Measurements from ENCODE around the gene NR3C1.
A peak's percentile ranks its signal among the peaks of the same experiment; 100 is the strongest.

NR3C1 gene

DNA sequence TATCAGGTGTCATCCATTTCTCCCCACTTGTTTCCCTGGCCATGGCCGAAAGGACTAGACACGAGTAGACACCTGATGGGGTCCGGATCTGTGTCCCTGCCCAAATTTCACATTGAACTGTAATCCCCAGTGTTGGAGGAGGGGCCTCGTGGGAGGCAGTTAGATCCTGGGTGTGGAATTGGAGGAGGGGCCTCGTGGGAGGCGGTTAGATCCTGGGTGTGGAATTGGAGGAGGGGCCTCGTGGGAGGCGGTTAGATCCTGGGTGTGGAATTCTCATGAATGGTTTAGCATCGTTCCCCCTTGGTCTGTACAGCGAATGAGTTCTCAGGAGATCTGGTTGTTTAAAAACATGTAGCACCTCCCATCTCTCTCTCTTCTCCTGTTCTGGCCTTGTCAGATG is 165.8 kb downstream of the NR3C1 start:
- peak overlapping the region in 1 of 2 donors; percentile 26 for H3K27ac Mint-ChIP-seq
- peaks cover 4% of the 10 kb centered on the region for H3K36me3 Mint-ChIP-seq (ENCODE audit: insufficient read depth)
- no peak for ATAC-seq (replicated peaks)

DNA sequence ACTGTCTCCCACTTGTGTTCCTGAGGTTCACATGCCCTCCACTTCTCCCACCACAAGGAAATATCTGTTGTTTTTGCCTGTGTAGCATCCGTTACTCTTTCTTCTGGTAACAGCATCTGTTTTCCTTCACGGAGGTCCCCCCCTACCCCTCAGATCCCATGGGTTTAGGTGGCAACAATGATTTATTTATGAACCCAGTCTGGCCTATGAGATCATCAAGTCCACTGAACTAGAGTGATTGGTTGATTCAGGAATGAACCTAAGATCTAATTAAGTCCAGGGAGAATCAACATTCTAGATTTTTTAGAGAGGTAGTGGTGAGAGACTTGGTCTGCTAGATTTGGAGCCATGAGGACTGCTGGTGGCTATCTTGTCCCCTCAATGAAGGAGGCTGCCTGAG is 166.8 kb downstream of the NR3C1 start:
- no peak for DNase-seq
- Mint-ChIP-seq H3K27me3 (no peaks in the 10 kb centered on the region), H3K9me3 (no peaks in the 10 kb centered on the region), H3K4me3 (no peak overlapping the region), H3K36me3 (ENCODE audit: insufficient read depth) (peaks cover 4% of the 10 kb centered on the region), H3K27ac (peak overlapping the region in 1 of 2 donors; percentile 10), H3K4me1 (ENCODE audit: low read depth in 2 of 2) (no peaks in the 10 kb centered on the region)
- ATAC-seq (replicated peaks): no peak

More for the DNA sequence above, 165.8 kb downstream of the NR3C1 start:
- Mint-ChIP-seq H3K4me1 (ENCODE audit: low read depth in 2 of 2) (no peaks in the 10 kb centered on the region), H3K27me3 (no peaks in the 10 kb centered on the region), H3K9me3 (no peaks in the 10 kb centered on the region), H3K4me3 (no peak overlapping the region)
- no peak for DNase-seq

DNA sequence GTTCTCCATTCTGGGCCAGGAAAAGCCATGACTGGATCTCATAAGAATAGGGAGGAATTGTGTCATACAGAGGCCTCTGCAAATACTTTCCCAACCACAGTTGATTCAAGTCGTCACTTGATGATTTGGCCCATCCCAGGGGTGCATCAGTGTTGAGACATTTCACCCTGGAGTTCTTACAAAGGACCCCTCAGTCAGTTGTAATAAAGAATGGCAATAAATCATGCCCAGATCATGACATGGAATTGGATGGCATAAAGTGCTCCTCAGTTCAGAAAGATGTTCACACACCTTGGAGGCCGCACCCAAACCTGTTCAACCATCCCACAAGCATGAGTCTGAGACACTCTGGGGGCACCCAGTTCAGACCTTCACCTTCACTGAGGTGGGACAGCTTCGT is 168.1 kb downstream of the NR3C1 start:
- Mint-ChIP-seq H3K27ac (no peak overlapping the region), H3K27me3 (no peaks in the 10 kb centered on the region), H3K4me1 (ENCODE audit: low read depth in 2 of 2) (peaks cover 6 to 7% of the 10 kb centered on the region in 2 donors), H3K9me3 (no peaks in the 10 kb centered on the region), H3K4me3 (no peak overlapping the region), H3K36me3 (ENCODE audit: insufficient read depth) (peaks cover 7% of the 10 kb centered on the region)
- DNase-seq (no peak), ATAC-seq (replicated peaks) (no peak)

DNA sequence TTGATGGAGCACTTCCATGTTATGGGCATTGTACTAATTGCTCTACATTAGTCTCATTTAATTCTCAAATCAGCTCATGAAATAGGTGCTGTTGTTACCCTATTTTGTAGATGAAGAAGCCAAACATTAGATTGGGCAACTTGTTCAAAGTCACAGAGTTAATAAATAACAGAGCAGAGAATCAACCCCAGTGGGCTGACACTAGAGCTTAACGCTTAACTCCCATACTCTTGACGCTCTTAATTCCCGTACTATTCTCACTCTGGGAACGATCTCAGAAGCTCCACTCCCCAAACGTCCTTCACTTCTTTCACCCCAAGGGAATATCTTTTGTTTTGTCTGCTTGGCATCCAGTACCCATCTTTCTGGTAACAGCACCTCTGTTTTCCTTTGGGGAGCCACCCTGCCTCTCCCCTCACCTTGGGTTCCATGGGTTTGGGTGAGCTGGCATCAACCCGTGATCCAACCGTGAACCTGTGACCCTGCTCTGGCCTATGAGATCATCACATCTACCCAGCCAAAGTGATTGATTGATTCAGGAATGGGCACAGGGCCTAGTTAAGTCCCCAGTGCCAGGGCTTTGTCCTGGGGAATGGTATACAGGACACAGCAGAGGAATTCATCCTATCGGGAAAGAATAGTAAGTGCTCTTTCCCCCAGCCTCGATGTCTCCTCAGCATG is 169.2 kb downstream of the NR3C1 start:
- ATAC-seq (replicated peaks): no peak
- no peak for DNase-seq
- Mint-ChIP-seq H3K27me3 (no peaks in the 10 kb centered on the region), H3K27ac (no peak overlapping the region), H3K4me3 (no peak overlapping the region), H3K4me1 (ENCODE audit: low read depth in 2 of 2) (peaks cover 17 to 18% of the 10 kb centered on the region in 2 donors), H3K36me3 (ENCODE audit: insufficient read depth) (peaks cover 8% of the 10 kb centered on the region), H3K9me3 (no peaks in the 10 kb centered on the region)

DNA sequence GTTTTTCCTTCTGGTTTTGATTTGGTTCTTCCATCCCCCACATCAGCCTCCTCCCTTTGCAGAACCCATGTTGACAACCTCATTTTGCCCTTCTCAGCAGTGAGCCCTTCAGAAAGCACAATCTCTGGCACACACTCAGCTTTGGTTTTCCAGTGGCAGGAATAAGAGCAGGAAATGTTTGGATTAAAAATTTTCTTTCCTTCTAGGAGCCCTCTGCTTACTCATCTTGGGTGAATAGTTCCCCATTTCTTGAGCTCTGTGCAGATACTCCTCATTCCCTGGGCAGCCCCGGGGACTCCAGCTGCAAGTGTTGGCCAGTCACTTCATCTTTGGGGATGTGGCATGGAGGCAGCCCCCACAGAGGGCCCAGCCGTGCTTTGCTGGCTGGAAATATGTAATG is 170.5 kb downstream of the NR3C1 start:
- peaks cover 11% of the 10 kb centered on the region for H3K36me3 Mint-ChIP-seq (ENCODE audit: insufficient read depth)
- ATAC-seq (replicated peaks): no peak
- H3K4me1 Mint-ChIP-seq (ENCODE audit: low read depth in 2 of 2): peaks cover 24 to 25% of the 10 kb centered on the region in 2 donors
- H3K4me3 Mint-ChIP-seq: no peak overlapping the region
- no peak overlapping the region for H3K27ac Mint-ChIP-seq
- no peaks in the 10 kb centered on the region for H3K27me3 Mint-ChIP-seq
- no peaks in the 10 kb centered on the region for H3K9me3 Mint-ChIP-seq
- DNase-seq: no peak

DNA sequence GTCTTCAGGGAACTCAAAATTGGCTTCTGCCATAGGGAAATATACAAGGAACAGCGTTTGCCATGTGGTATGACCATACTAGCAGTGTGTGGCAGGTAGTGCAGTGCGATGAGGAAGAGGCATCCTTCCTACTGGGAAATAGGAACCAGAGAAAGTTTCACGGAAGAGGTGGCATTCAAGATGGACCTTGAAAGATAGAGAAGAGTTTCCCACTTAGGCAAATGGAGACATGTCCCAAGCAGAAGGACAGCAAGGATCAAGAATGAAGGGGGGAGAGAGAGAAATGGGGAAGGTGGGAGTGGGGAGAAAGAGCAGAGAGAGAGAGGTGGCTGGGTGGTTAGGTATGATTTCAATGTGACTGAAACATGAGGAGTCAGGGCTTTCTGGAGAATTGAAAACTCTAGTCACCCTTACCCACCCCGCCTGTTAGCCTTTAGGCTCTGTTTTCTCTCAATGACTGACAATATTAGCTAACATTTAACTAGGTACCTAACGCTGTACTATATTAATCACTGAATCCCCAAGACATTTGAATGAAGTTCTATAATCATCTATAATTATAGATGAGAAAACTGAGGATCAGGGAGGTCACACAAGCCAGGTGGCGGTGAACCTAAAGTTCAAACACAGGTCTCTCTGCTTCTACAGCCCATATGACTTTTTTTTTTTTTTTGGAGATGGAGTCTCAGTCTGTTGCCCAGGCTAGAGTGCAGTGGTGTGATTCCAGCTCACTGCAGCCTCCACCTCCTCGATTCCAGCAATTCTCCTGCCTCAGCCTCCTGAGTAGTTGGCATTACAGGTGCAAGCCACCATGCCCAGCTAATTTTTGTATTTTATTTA is 171.3 kb downstream of the NR3C1 start:
- Mint-ChIP-seq H3K4me1 (ENCODE audit: low read depth in 2 of 2) (peaks cover 25 to 28% of the 10 kb centered on the region in 2 donors), H3K36me3 (ENCODE audit: insufficient read depth) (peaks cover 11% of the 10 kb centered on the region), H3K4me3 (no peak overlapping the region), H3K9me3 (no peaks in the 10 kb centered on the region), H3K27ac (no peak overlapping the region), H3K27me3 (no peaks in the 10 kb centered on the region)
- ATAC-seq (replicated peaks) (no peak), DNase-seq (no peak)

DNA sequence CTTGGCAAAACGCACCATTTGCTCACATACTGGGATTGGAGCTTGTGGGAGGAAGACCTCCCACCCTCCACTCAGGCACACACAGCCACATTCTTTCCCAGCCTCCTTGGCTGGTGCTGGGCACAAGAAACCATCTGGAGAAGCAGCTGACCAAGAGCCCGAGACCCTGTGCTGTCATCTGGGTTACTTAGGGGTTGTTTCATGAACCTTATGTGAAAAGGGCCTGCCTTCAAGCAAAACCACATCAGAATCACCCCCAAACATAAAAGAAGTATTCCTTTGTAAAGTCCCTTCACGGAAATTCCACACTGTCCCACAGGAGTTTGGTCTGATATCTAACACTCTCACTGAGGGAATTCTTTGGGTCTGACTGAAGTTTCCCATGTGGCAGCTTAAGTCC is 172.1 kb downstream of the NR3C1 start:
- Mint-ChIP-seq H3K4me3 (no peak overlapping the region), H3K9me3 (no peaks in the 10 kb centered on the region), H3K27ac (peak overlapping the region in 1 of 2 donors; percentile 96), H3K27me3 (no peaks in the 10 kb centered on the region), H3K36me3 (ENCODE audit: insufficient read depth) (peaks cover 11% of the 10 kb centered on the region), H3K4me1 (ENCODE audit: low read depth in 2 of 2) (peaks cover 25 to 28% of the 10 kb centered on the region in 2 donors)
- no peak for DNase-seq
- ATAC-seq (replicated peaks): no peak

DNA sequence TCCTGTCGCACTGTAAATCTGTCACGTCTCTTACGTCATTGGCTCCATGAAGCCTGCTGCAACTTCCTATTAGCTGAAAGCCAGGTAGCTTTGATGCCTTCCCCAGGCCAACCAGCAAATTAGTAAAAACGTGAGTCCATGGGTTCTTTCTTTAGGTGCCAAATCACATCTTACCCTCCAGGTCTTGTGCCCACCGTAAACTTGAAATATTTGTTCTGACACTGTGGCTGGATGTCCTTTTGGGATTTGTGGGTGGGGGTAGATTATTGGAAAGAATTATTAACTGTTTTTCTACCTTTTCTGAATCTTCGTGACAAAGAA is 172.8 kb downstream of the NR3C1 start:
- DNase-seq (no peak), ATAC-seq (replicated peaks) (no peak)
- Mint-ChIP-seq H3K4me1 (ENCODE audit: low read depth in 2 of 2) (peaks cover 25 to 28% of the 10 kb centered on the region in 2 donors), H3K9me3 (no peaks in the 10 kb centered on the region), H3K27me3 (no peaks in the 10 kb centered on the region), H3K36me3 (ENCODE audit: insufficient read depth) (peaks cover 15% of the 10 kb centered on the region), H3K27ac (peak overlapping the region in 1 of 2 donors; percentile 96), H3K4me3 (peak overlapping the region; percentile 77 to 82)

DNA sequence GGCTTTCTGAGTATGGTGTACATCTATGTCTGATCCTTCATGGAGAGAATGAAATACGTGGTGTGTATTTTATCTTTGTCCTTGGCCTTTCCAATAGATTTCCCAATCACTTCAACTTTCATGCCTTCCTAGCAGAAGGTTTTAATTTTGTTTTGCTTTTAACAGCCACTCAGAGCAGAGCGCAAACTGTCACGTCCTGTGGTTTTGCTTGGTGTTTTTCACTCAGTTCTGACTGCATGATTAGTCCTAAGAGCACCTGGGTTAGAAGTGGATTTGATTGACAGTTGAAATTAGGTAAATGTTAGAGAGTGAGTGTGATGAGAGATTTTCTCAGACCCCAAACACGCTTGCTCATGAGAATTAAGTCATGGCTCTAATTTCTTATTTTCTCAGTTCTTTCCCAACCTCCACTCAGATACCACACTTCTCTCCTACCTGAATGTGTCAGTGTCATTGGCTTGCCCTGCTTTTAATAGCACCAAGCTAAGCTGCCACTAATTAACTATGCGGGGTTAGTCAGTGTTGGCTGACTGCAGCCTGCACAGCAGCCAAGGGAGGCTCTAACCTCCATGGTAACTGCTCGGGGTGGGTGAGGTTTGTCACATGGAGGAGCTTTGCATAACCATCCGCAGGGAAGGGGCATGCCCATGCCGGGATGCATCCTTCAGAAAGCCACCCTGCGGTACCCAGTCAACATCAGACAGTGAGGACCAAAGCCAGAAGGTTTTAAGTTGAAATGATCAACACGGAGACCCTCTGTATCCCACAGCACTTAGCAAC is 173.4 kb downstream of the NR3C1 start:
- Mint-ChIP-seq H3K27ac (peak overlapping the region; percentile 92 to 96), H3K4me3 (peak overlapping the region; percentile 77 to 82), H3K27me3 (no peaks in the 10 kb centered on the region), H3K4me1 (ENCODE audit: low read depth in 2 of 2) (peaks cover 25 to 28% of the 10 kb centered on the region in 2 donors), H3K36me3 (ENCODE audit: insufficient read depth) (peaks cover 17% of the 10 kb centered on the region), H3K9me3 (no peaks in the 10 kb centered on the region)
- ATAC-seq (replicated peaks): peak; percentile 87
- DNase-seq: peak in 1 of 3 experiments; percentile 39

DNA sequence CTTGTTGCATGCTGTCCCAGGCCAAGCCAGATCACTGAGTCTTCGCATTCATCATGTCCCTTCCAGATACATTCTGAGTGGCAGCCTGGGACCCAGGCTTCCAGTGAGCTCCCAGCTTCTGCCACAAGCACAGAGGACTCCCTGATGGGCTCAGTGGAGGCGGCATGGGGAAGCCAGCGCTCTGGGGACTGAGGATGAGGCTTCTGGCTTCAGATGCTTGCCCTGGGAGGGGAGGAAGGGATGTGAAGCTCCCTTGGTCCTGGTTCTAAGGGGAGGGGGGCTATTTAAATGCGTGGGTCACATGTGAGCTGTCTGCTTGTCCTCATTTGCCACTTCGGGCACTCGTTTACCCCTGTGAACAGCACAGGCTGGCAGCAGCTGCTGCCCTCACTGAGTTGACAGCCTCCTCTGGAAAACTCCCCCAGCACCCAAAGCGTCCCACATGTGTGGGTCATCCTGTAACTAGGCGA is 174.0 kb downstream of the NR3C1 start:
- peak overlapping the region; percentile 92 to 96 for H3K27ac Mint-ChIP-seq
- H3K27me3 Mint-ChIP-seq: no peaks in the 10 kb centered on the region
- peaks cover 29% of the 10 kb centered on the region in 2 donors for H3K4me1 Mint-ChIP-seq (ENCODE audit: low read depth in 2 of 2)
- peak overlapping the region; percentile 77 to 82 for H3K4me3 Mint-ChIP-seq
- peak; percentile 71 for ATAC-seq (replicated peaks)
- H3K9me3 Mint-ChIP-seq: no peaks in the 10 kb centered on the region
- H3K36me3 Mint-ChIP-seq (ENCODE audit: insufficient read depth): peaks cover 17% of the 10 kb centered on the region
- DNase-seq: peak in 1 of 3 experiments; percentile 25

DNA sequence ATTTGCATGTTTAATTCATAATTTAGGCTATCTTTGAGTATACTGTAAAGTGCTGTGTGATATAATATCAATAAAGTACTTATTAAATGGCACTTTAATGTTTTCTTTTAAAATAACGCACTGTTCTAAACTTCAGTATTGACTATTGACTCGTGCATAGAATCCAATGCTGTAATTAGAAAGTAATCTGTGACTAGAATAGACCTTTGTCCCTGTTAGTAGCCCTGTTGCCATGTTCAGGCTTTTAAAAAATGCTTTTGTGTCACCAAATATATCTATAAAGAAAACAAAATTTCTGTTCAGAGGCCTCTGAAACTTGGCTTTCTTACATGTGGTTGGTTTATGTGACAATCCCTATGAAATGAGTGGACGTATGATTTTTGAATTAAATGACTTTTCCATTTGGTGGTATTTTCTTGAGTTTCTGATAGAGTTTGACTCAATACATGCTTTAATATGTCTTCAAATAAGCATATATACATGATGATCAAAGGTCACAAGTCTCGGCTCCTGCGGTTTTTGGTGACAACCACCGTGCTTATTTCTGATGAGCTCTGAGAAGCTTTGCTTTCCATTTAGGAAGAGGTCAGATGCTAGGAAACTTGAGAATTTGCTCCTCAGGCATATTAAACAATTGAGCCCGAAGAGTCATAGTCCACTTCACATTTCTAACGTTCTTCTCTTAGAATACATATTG is 174.7 kb downstream of the NR3C1 start:
- H3K27me3 Mint-ChIP-seq: no peaks in the 10 kb centered on the region
- no peaks in the 10 kb centered on the region for H3K9me3 Mint-ChIP-seq
- ATAC-seq (replicated peaks): no peak
- H3K27ac Mint-ChIP-seq: peak overlapping the region; percentile 92 to 96
- peak overlapping the region; percentile 77 to 82 for H3K4me3 Mint-ChIP-seq
- peaks cover 17% of the 10 kb centered on the region for H3K36me3 Mint-ChIP-seq (ENCODE audit: insufficient read depth)
- peaks cover 34 to 36% of the 10 kb centered on the region in 2 donors for H3K4me1 Mint-ChIP-seq (ENCODE audit: low read depth in 2 of 2)
- no peak for DNase-seq

Data from effector memory CD8-positive, alpha-beta T cell (primary cell).